ENCODE results near the gene CLDN10. TPM values are rescaled to one million over a fixed set of nuclear protein-coding genes. Genes with fewer than 3 reads are reported as not detected.
"Not testable (repeated sequence)": the region's sequence is repeated elsewhere in the genome, so short reads cannot be mapped to it uniquely, and the experiment has no call there.

Gene CLDN10
- total RNA-seq = not detected

GRCh38 chr13:95552539-95553441 lies at the start of gene CLDN10:
Gene CLDN10 (plus strand): TSS chr13:95552720. CDS start chr13:95552754, 34 bp downstream.
- ATAC-seq = no peak
- DNase-seq = no peak
- CTCF ChIA-PET = no interaction called here
- H3K27me3 Mint-ChIP-seq = peaks cover 76% of the 10 kb centered on the region
- no peak within 1 kb of the TSS for H3K27ac Mint-ChIP-seq
- no peaks in the 10 kb centered on the region for H3K36me3 Mint-ChIP-seq
- no peak within 1 kb of the TSS for H3K4me3 Mint-ChIP-seq
- H3K4me1 Mint-ChIP-seq = peaks cover 11% of the 10 kb centered on the region
- peaks cover 3% of the 10 kb centered on the region for H3K9me3 Mint-ChIP-seq (ENCODE audit: low read depth)

GRCh38 chr13:95503662-95504061 lies 48.9 kb upstream of the CLDN10 start:
- CTCF ChIA-PET = no interaction called here
- Mint-ChIP-seq H3K4me1 (no peaks in the 10 kb centered on the region), H3K9me3 (ENCODE audit: low read depth) (no peaks in the 10 kb centered on the region), H3K27ac (no peak overlapping the region), H3K36me3 (no peaks in the 10 kb centered on the region), H3K27me3 (no peaks in the 10 kb centered on the region), H3K4me3 (no peak overlapping the region)
- ATAC-seq (no peak), DNase-seq (no peak)

- Mint-ChIP-seq H3K9me3 (ENCODE audit: low read depth) (no peaks in the 10 kb centered on the region), H3K27me3 (no peaks in the 10 kb centered on the region), H3K4me3 (no peak overlapping the region), H3K4me1 (no peaks in the 10 kb centered on the region), H3K36me3 (no peaks in the 10 kb centered on the region), H3K27ac (no peak overlapping the region)
- ATAC-seq = no peak
- CTCF ChIA-PET = interaction anchor here (1.1 kb wide), 1 partner anchor 11 kb away, joined by 3 read pairs; no protein-coding TSS in a partner anchor
- no peak for DNase-seq
Observed at GRCh38 chr13:95505265-95505664, 47.3 kb upstream of the CLDN10 start.

- Mint-ChIP-seq H3K27me3 (no peaks in the 10 kb centered on the region), H3K4me1 (no peaks in the 10 kb centered on the region), H3K36me3 (no peaks in the 10 kb centered on the region), H3K27ac (no peak overlapping the region), H3K4me3 (no peak overlapping the region), H3K9me3 (ENCODE audit: low read depth) (no peaks in the 10 kb centered on the region)
- ATAC-seq = no peak
- DNase-seq = no peak
- CTCF ChIA-PET = no interaction called here
Observed at GRCh38 chr13:95505986-95506385, 46.5 kb upstream of the CLDN10 start.

- ATAC-seq = no peak
- Mint-ChIP-seq H3K36me3 (no peaks in the 10 kb centered on the region), H3K27me3 (no peaks in the 10 kb centered on the region), H3K4me1 (no peaks in the 10 kb centered on the region), H3K4me3 (no peak overlapping the region), H3K27ac (no peak overlapping the region), H3K9me3 (ENCODE audit: low read depth) (no peaks in the 10 kb centered on the region)
- DNase-seq = no peak
- CTCF ChIA-PET = no interaction called here
Observed at GRCh38 chr13:95507991-95508390, 44.5 kb upstream of the CLDN10 start.

GRCh38 chr13:95508996-95509395 lies 43.5 kb upstream of the CLDN10 start:
- CTCF ChIA-PET = no interaction called here
- Mint-ChIP-seq H3K4me3 (no peak overlapping the region), H3K36me3 (no peaks in the 10 kb centered on the region), H3K4me1 (no peaks in the 10 kb centered on the region), H3K27me3 (no peaks in the 10 kb centered on the region), H3K27ac (no peak overlapping the region), H3K9me3 (ENCODE audit: low read depth) (no peaks in the 10 kb centered on the region)
- ATAC-seq = no peak
- no peak for DNase-seq

GRCh38 chr13:95509521-95510310 lies 42.8 kb upstream of the CLDN10 start:
- H3K4me3 Mint-ChIP-seq = no peak overlapping the region
- no peak for DNase-seq
- no peak for ATAC-seq
- no peaks in the 10 kb centered on the region for H3K27me3 Mint-ChIP-seq
- no peaks in the 10 kb centered on the region for H3K4me1 Mint-ChIP-seq
- CTCF ChIA-PET = no interaction called here
- H3K27ac Mint-ChIP-seq = no peak overlapping the region
- no peaks in the 10 kb centered on the region for H3K36me3 Mint-ChIP-seq
- H3K9me3 Mint-ChIP-seq (ENCODE audit: low read depth) = no peaks in the 10 kb centered on the region

- DNase-seq (no peak), ATAC-seq (no peak)
- no peaks in the 10 kb centered on the region for H3K27me3 Mint-ChIP-seq
- no peaks in the 10 kb centered on the region for H3K9me3 Mint-ChIP-seq (ENCODE audit: low read depth)
- H3K4me3 Mint-ChIP-seq = no peak overlapping the region
- H3K36me3 Mint-ChIP-seq = no peaks in the 10 kb centered on the region
- H3K4me1 Mint-ChIP-seq = no peaks in the 10 kb centered on the region
- CTCF ChIA-PET = interaction anchor here (1.1 kb wide), 1 partner anchor 12 kb away, joined by 3 read pairs; no protein-coding TSS in a partner anchor
- no peak overlapping the region for H3K27ac Mint-ChIP-seq
Observed at GRCh38 chr13:95510950-95511349, 41.6 kb upstream of the CLDN10 start.

GRCh38 chr13:95512424-95512823 lies 40.1 kb upstream of the CLDN10 start:
- ATAC-seq (no peak), DNase-seq (no peak)
- no peaks in the 10 kb centered on the region for H3K9me3 Mint-ChIP-seq (ENCODE audit: low read depth)
- H3K27ac Mint-ChIP-seq = no peak overlapping the region
- no peak overlapping the region for H3K4me3 Mint-ChIP-seq
- CTCF ChIA-PET = no interaction called here
- no peaks in the 10 kb centered on the region for H3K36me3 Mint-ChIP-seq
- H3K4me1 Mint-ChIP-seq = no peaks in the 10 kb centered on the region
- H3K27me3 Mint-ChIP-seq = peaks cover 3% of the 10 kb centered on the region

- H3K9me3 Mint-ChIP-seq (ENCODE audit: low read depth) = no peaks in the 10 kb centered on the region
- ATAC-seq (no peak), DNase-seq (no peak)
- no peaks in the 10 kb centered on the region for H3K4me1 Mint-ChIP-seq
- no peaks in the 10 kb centered on the region for H3K36me3 Mint-ChIP-seq
- CTCF ChIA-PET = no interaction called here
- H3K27ac Mint-ChIP-seq = no peak overlapping the region
- H3K4me3 Mint-ChIP-seq = no peak overlapping the region
- peaks cover 3% of the 10 kb centered on the region for H3K27me3 Mint-ChIP-seq
Observed at GRCh38 chr13:95512957-95513356, 39.6 kb upstream of the CLDN10 start.

GRCh38 chr13:95515606-95516005 lies 36.9 kb upstream of the CLDN10 start:
- H3K4me1 Mint-ChIP-seq; H3K27me3 Mint-ChIP-seq; H3K36me3 Mint-ChIP-seq; DNase-seq; ATAC-seq; H3K27ac Mint-ChIP-seq; H3K9me3 Mint-ChIP-seq (ENCODE audit: low read depth); CTCF ChIA-PET; H3K4me3 Mint-ChIP-seq: not testable (repeated sequence)

- Mint-ChIP-seq H3K9me3 (ENCODE audit: low read depth) (no peaks in the 10 kb centered on the region), H3K4me3 (no peak overlapping the region), H3K27me3 (peaks cover 3% of the 10 kb centered on the region), H3K4me1 (no peaks in the 10 kb centered on the region), H3K36me3 (no peaks in the 10 kb centered on the region), H3K27ac (no peak overlapping the region)
- CTCF ChIA-PET = interaction anchor here (0.7 kb wide), 1 partner anchor 363 kb away, joined by 3 read pairs; no protein-coding TSS in a partner anchor
- DNase-seq = no peak
- no peak for ATAC-seq
Observed at GRCh38 chr13:95516021-95516420, 36.5 kb upstream of the CLDN10 start.

GRCh38 chr13:95516492-95516891 lies 36.0 kb upstream of the CLDN10 start:
- Mint-ChIP-seq H3K36me3 (no peaks in the 10 kb centered on the region), H3K4me3 (no peak overlapping the region), H3K27me3 (peaks cover 3% of the 10 kb centered on the region), H3K9me3 (ENCODE audit: low read depth) (no peaks in the 10 kb centered on the region), H3K27ac (no peak overlapping the region), H3K4me1 (no peaks in the 10 kb centered on the region)
- ATAC-seq (no peak), DNase-seq (no peak)
- CTCF ChIA-PET = interaction anchor here (0.7 kb wide), 1 partner anchor 363 kb away, joined by 3 read pairs; no protein-coding TSS in a partner anchor

GRCh38 chr13:95523598-95523997 lies 28.9 kb upstream of the CLDN10 start:
- no peak overlapping the region for H3K4me3 Mint-ChIP-seq
- no peaks in the 10 kb centered on the region for H3K27me3 Mint-ChIP-seq
- no peaks in the 10 kb centered on the region for H3K9me3 Mint-ChIP-seq (ENCODE audit: low read depth)
- CTCF ChIA-PET = no interaction called here
- no peaks in the 10 kb centered on the region for H3K4me1 Mint-ChIP-seq
- ATAC-seq (no peak), DNase-seq (no peak)
- no peaks in the 10 kb centered on the region for H3K36me3 Mint-ChIP-seq
- H3K27ac Mint-ChIP-seq = no peak overlapping the region
